ENCODE measurements around the gene NKIRAS2.

The NKIRAS2 gene

GRCh38 chr17:42019509-42020404, at the start of gene NKIRAS2:
Gene NKIRAS2 (plus strand): TSS chr17:42020090. CDS start chr17:42021578, 1,488 bp downstream.
- DNase-seq (ENCODE audit: low read depth) = peak; percentile 73

GRCh38 chr17:41970901-41971331, 49.0 kb upstream of the NKIRAS2 start:
- no peak for DNase-seq (ENCODE audit: low read depth)

- no peak for DNase-seq (ENCODE audit: low read depth)
Measured at GRCh38 chr17:41971721-41972523, 48.0 kb upstream of the NKIRAS2 start.

GRCh38 chr17:41972571-41973407, 47.1 kb upstream of the NKIRAS2 start:
- no peak for DNase-seq (ENCODE audit: low read depth)

GRCh38 chr17:41973408-41973811, 46.5 kb upstream of the NKIRAS2 start:
- DNase-seq (ENCODE audit: low read depth) = no peak

GRCh38 chr17:41974031-41974430, 45.9 kb upstream of the NKIRAS2 start:
- DNase-seq (ENCODE audit: low read depth) = no peak

GRCh38 chr17:41974658-41975057, 45.2 kb upstream of the NKIRAS2 start:
- no peak for DNase-seq (ENCODE audit: low read depth)

GRCh38 chr17:41975099-41976083, 44.5 kb upstream of the NKIRAS2 start:
- DNase-seq (ENCODE audit: low read depth) = peak; percentile 54

GRCh38 chr17:41976142-41976768, 43.6 kb upstream of the NKIRAS2 start:
- peak; percentile 27 for DNase-seq (ENCODE audit: low read depth)

- no peak for DNase-seq (ENCODE audit: low read depth)
Measured at GRCh38 chr17:41977991-41978390, 41.9 kb upstream of the NKIRAS2 start.

- DNase-seq (ENCODE audit: low read depth) = no peak
Measured at GRCh38 chr17:41982026-41982760, 37.7 kb upstream of the NKIRAS2 start.

- no peak for DNase-seq (ENCODE audit: low read depth)
Measured at GRCh38 chr17:41984454-41984853, 35.4 kb upstream of the NKIRAS2 start.

- DNase-seq (ENCODE audit: low read depth) = no peak
Measured at GRCh38 chr17:41985919-41986318, 34.0 kb upstream of the NKIRAS2 start.

GRCh38 chr17:41986634-41987033, 33.3 kb upstream of the NKIRAS2 start:
- DNase-seq (ENCODE audit: low read depth) = no peak

GRCh38 chr17:41987642-41988041, 32.2 kb upstream of the NKIRAS2 start:
- DNase-seq (ENCODE audit: low read depth) = no peak

GRCh38 chr17:41988418-41988817, 31.5 kb upstream of the NKIRAS2 start:
- DNase-seq (ENCODE audit: low read depth) = no peak

- DNase-seq (ENCODE audit: low read depth) = no peak
Measured at GRCh38 chr17:41989702-41990419, 30.0 kb upstream of the NKIRAS2 start.

GRCh38 chr17:41992576-41992975, 27.3 kb upstream of the NKIRAS2 start:
- no peak for DNase-seq (ENCODE audit: low read depth)

- no peak for DNase-seq (ENCODE audit: low read depth)
Measured at GRCh38 chr17:41996855-41997164, 23.1 kb upstream of the NKIRAS2 start.

Data from GM04504 (cell line).